WTC11 (cell line): ENCODE results near the gene GOSR1. TPM values are rescaled to one million over a fixed set of nuclear protein-coding genes. Genes with fewer than 3 reads are reported as not detected.

Source experiments
- ATAC-seq: fragments of 200-7000 bp; cut with Tn5 transposase; 2 replicates; pipeline ENCODE4 v1.10.0; 2021; ENCODE audit warnings: mild to moderate bottlenecking, moderate library complexity
- CTCF ChIA-PET: fragments of 300-600 bp; sonication (Branson Sonifier 250); formaldehyde crosslinking; loops from one replicate; lab custom pipeline; 2021; ENCODE audit warnings: antibody characterized with exemption; lab: Charles Lee
- POLR2A ChIA-PET: fragments of 350-600 bp; sonication (Branson Sonifier 250); formaldehyde crosslinking; loops from one replicate; lab custom pipeline; 2021; ENCODE audit warnings: antibody characterized with exemption; lab: Charles Lee
- DNase-seq: peaks from one replicate; pipeline ENCODE4 v3.0.0; 2021; ENCODE audit warnings: low spot score
- H3K27ac Mint-ChIP-seq: 2 replicates; pipeline ENCODE4 v1.8.0; 2021; ENCODE audit warnings: mixed read lengths
- H3K27me3 Mint-ChIP-seq: 2 replicates; pipeline ENCODE4 v1.8.0; 2021; ENCODE audit warnings: low read depth, mild to moderate bottlenecking, moderate library complexity, mixed read lengths
- H3K36me3 Mint-ChIP-seq: 2 replicates; pipeline ENCODE4 v1.8.0; 2021; ENCODE audit warnings: mixed read lengths
- H3K4me1 Mint-ChIP-seq: 2 replicates; pipeline ENCODE4 v1.8.0; 2022; ENCODE audit warnings: mixed read lengths
- H3K4me3 Mint-ChIP-seq: 2 replicates; pipeline ENCODE4 v1.8.0; 2021; ENCODE audit warnings: mild to moderate bottlenecking, moderate library complexity, mixed read lengths
- H3K9me3 Mint-ChIP-seq: 2 replicates; pipeline ENCODE4 v1.8.0; 2021; ENCODE audit warnings: mixed read lengths
- EMX1 ChIP-seq: fragments of 250-450 bp; sonication (Bioruptor Pico); IDR thresholded peaks from 2 replicates; pipeline ENCODE4 v1.8.0; 2021; ENCODE audit warnings: mild to moderate bottlenecking
- ESRRA ChIP-seq: sonication (generic); formaldehyde crosslinking; IDR thresholded peaks from 2 replicates; pipeline ENCODE4 v1.8.1; 2022; ENCODE audit warnings: mild to moderate bottlenecking, missing genetic modification reagents, borderline replicate concordance
- GABPB1 ChIP-seq: sonication (generic); formaldehyde crosslinking; IDR thresholded peaks from 2 replicates; pipeline ENCODE4 v1.8.1; 2023; ENCODE audit warnings: mild to moderate bottlenecking, missing genetic modification reagents
- HMGA2 ChIP-seq: fragments of 250-450 bp; sonication (Bioruptor Pico); IDR thresholded peaks from 2 replicates; pipeline ENCODE4 v1.4.0; 2021; ENCODE audit warnings: mild to moderate bottlenecking, moderate library complexity
- JAZF1 ChIP-seq: fragments of 250-450 bp; sonication (Bioruptor Pico); IDR thresholded peaks from 2 replicates; pipeline ENCODE4 v1.9.0; 2021; ENCODE audit warnings: moderate library complexity, mild to moderate bottlenecking, inconsistent platforms
- MXD4 ChIP-seq: fragments of 250-450 bp; sonication (Bioruptor Pico); IDR thresholded peaks from 2 replicates; pipeline ENCODE4 v1.8.0; 2021; ENCODE audit warnings: mild to moderate bottlenecking, moderate library complexity, borderline replicate concordance
- NR1H2 ChIP-seq: sonication (generic); formaldehyde crosslinking; IDR thresholded peaks from 2 replicates; pipeline ENCODE4 v1.9.0; 2021; ENCODE audit warnings: mild to moderate bottlenecking, moderate library complexity, missing genetic modification reagents
- NR2C2 ChIP-seq: sonication (generic); formaldehyde crosslinking; IDR thresholded peaks from 2 replicates; pipeline ENCODE4 v1.8.0; 2022; ENCODE audit warnings: mild to moderate bottlenecking, missing genetic modification reagents
- OVOL2 ChIP-seq: fragments of 250-450 bp; sonication (Bioruptor Pico); IDR thresholded peaks from 2 replicates; pipeline ENCODE4 v1.9.0; 2021; ENCODE audit warnings: mild to moderate bottlenecking, borderline replicate concordance
- SMAD3 ChIP-seq: sonication (generic); formaldehyde crosslinking; IDR thresholded peaks from 2 replicates; pipeline ENCODE4 v1.8.0; 2022; ENCODE audit warnings: missing genetic modification reagents, mild to moderate bottlenecking, borderline replicate concordance
- TCF7 ChIP-seq: sonication (generic); formaldehyde crosslinking; IDR thresholded peaks from 2 replicates; pipeline ENCODE4 v1.8.0; 2022; ENCODE audit warnings: mild to moderate bottlenecking, low read depth, missing genetic modification reagents, moderate library complexity
- TEAD1 ChIP-seq: sonication (generic); formaldehyde crosslinking; IDR thresholded peaks from 2 replicates; pipeline ENCODE4 v1.8.0; 2022; ENCODE audit warnings: mild to moderate bottlenecking, missing genetic modification reagents
- ZMAT4 ChIP-seq: fragments of 250-450 bp; sonication (Bioruptor Pico); IDR thresholded peaks from 2 replicates; pipeline ENCODE4 v1.9.0; 2021; ENCODE audit warnings: mild to moderate bottlenecking
- ZNF232 ChIP-seq: sonication (generic); formaldehyde crosslinking; IDR thresholded peaks from 2 replicates; pipeline ENCODE4 v1.8.0; 2022; ENCODE audit warnings: mild to moderate bottlenecking, missing genetic modification reagents
- ZNF416 ChIP-seq: fragments of 250-450 bp; sonication (Bioruptor Pico); IDR thresholded peaks from 2 replicates; pipeline ENCODE4 v1.9.0; 2021; ENCODE audit warnings: mild to moderate bottlenecking, inconsistent platforms
- ZNF423 ChIP-seq: fragments of 250-450 bp; sonication (Bioruptor Pico); IDR thresholded peaks from 2 replicates; pipeline ENCODE4 v2.1.2; 2022; ENCODE audit warnings: mild to moderate bottlenecking, moderate library complexity
- ZNF512 ChIP-seq: sonication (generic); formaldehyde crosslinking; IDR thresholded peaks from 2 replicates; pipeline ENCODE4 v1.8.1; 2022; ENCODE audit warnings: missing genetic modification reagents, borderline replicate concordance
- ZNF671 ChIP-seq: fragments of 250-450 bp; sonication (Bioruptor Pico); IDR thresholded peaks from 2 replicates; pipeline ENCODE4 v1.8.0; 2021; ENCODE audit warnings: mild to moderate bottlenecking
- total RNA-seq: library from RNA; stranded (reverse); gene quantifications from 3 replicates; pipeline ENCODE4 v1.2.3, GENCODE V29; 2021
- TF ChIP-seq, protein P1 (sequence below): sonication (generic); formaldehyde crosslinking; IDR thresholded peaks from 2 replicates; pipeline ENCODE4 v1.8.0; 2022; ENCODE audit warnings: mild to moderate bottlenecking, missing genetic modification reagents
- TF ChIP-seq, protein P2 (sequence below): sonication (generic); formaldehyde crosslinking; IDR thresholded peaks from 2 replicates; pipeline ENCODE4 v1.8.1; 2023; ENCODE audit warnings: mild to moderate bottlenecking, missing genetic modification reagents
- TF ChIP-seq, protein P3 (sequence below): sonication (generic); formaldehyde crosslinking; IDR thresholded peaks from 2 replicates; pipeline ENCODE4 v1.8.0; 2022; ENCODE audit warnings: mild to moderate bottlenecking, missing genetic modification reagents

The GOSR1 gene
- total RNA-seq, 1 experiment from 2014 or later, result 37.4 TPM

- ATAC-seq (no peak), DNase-seq (no peak)
- no peaks in the 10 kb centered on the region for H3K4me1 Mint-ChIP-seq
- ChIA-PET CTCF (no interaction called here), POLR2A (no interaction called here)
- H3K27ac Mint-ChIP-seq, result no peak overlapping the region
- peaks cover 35% of the 10 kb centered on the region for H3K36me3 Mint-ChIP-seq
- no peak overlapping the region for H3K4me3 Mint-ChIP-seq
- H3K9me3 Mint-ChIP-seq, result peaks cover 13% of the 10 kb centered on the region
- TF ChIP-seq ZNF416 (no peak), OVOL2 (CRISPR knock-in tag) (no peak), ZNF423 (no peak), EMX1 (CRISPR knock-in tag) (no peak), GABPB1 (no peak), TCF7 (CRISPR knock-in tag) (no peak), ESRRA (CRISPR knock-in tag) (no peak), TEAD1 (no peak)
- TF ChIP-seq, protein P1, sequence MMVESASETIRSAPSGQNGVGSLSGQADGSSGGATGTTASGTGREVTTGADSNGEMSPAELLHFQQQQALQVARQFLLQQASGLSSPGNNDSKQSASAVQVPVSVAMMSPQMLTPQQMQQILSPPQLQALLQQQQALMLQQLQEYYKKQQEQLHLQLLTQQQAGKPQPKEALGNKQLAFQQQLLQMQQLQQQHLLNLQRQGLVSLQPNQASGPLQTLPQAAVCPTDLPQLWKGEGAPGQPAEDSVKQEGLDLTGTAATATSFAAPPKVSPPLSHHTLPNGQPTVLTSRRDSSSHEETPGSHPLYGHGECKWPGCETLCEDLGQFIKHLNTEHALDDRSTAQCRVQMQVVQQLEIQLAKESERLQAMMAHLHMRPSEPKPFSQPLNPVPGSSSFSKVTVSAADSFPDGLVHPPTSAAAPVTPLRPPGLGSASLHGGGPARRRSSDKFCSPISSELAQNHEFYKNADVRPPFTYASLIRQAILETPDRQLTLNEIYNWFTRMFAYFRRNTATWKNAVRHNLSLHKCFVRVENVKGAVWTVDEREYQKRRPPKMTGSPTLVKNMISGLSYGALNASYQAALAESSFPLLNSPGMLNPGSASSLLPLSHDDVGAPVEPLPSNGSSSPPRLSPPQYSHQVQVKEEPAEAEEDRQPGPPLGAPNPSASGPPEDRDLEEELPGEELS (CRISPR knock-in tag), result no peak
- no peaks in the 10 kb centered on the region for H3K27me3 Mint-ChIP-seq
Observed at GRCh38 chr17:30449480-30449879, 27.7 kb upstream of the GOSR1 start.

GRCh38 chr17:30450125-30451027, 26.8 kb upstream of the GOSR1 start:
- Mint-ChIP-seq H3K27me3 (no peaks in the 10 kb centered on the region), H3K4me1 (no peaks in the 10 kb centered on the region)
- CTCF ChIA-PET, result no interaction called here
- TF ChIP-seq GABPB1 (peak; percentile 73), ZNF232 (CRISPR knock-in tag) (no peak)
- TF ChIP-seq, all 79 proteins: peak for 1
- POLR2A ChIA-PET, result no interaction called here
- peaks cover 38% of the 10 kb centered on the region for H3K36me3 Mint-ChIP-seq
- H3K4me3 Mint-ChIP-seq, result no peak overlapping the region
- ATAC-seq, result no peak
- H3K27ac Mint-ChIP-seq, result no peak overlapping the region
- DNase-seq, result no peak
- peaks cover 15% of the 10 kb centered on the region for H3K9me3 Mint-ChIP-seq

- TF ChIP-seq NR2C2 (CRISPR knock-in tag) (no peak), JAZF1 (CRISPR knock-in tag) (no peak), ZNF512 (CRISPR knock-in tag) (no peak), MXD4 (CRISPR knock-in tag) (no peak), NR1H2 (CRISPR knock-in tag) (no peak), ZNF671 (CRISPR knock-in tag) (no peak), ZMAT4 (CRISPR knock-in tag) (no peak), HMGA2 (CRISPR knock-in tag) (no peak), SMAD3 (CRISPR knock-in tag) (no peak)
- TF ChIP-seq, protein P2, sequence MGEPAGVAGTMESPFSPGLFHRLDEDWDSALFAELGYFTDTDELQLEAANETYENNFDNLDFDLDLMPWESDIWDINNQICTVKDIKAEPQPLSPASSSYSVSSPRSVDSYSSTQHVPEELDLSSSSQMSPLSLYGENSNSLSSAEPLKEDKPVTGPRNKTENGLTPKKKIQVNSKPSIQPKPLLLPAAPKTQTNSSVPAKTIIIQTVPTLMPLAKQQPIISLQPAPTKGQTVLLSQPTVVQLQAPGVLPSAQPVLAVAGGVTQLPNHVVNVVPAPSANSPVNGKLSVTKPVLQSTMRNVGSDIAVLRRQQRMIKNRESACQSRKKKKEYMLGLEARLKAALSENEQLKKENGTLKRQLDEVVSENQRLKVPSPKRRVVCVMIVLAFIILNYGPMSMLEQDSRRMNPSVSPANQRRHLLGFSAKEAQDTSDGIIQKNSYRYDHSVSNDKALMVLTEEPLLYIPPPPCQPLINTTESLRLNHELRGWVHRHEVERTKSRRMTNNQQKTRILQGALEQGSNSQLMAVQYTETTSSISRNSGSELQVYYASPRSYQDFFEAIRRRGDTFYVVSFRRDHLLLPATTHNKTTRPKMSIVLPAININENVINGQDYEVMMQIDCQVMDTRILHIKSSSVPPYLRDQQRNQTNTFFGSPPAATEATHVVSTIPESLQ, result no peak
- TF ChIP-seq, protein P3, sequence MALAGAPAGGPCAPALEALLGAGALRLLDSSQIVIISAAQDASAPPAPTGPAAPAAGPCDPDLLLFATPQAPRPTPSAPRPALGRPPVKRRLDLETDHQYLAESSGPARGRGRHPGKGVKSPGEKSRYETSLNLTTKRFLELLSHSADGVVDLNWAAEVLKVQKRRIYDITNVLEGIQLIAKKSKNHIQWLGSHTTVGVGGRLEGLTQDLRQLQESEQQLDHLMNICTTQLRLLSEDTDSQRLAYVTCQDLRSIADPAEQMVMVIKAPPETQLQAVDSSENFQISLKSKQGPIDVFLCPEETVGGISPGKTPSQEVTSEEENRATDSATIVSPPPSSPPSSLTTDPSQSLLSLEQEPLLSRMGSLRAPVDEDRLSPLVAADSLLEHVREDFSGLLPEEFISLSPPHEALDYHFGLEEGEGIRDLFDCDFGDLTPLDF, result no peak
- ChIA-PET POLR2A (no interaction called here), CTCF (no interaction called here)
- Mint-ChIP-seq H3K36me3 (peaks cover 48% of the 10 kb centered on the region), H3K4me1 (no peaks in the 10 kb centered on the region), H3K9me3 (peaks cover 15% of the 10 kb centered on the region), H3K4me3 (no peak overlapping the region), H3K27ac (no peak overlapping the region), H3K27me3 (no peaks in the 10 kb centered on the region)
- no peak for DNase-seq
- ATAC-seq, result no peak
Observed at GRCh38 chr17:30454635-30455034, 22.6 kb upstream of the GOSR1 start.
